Fibroblast of lung (primary cell): ENCODE measurements around the gene PSME3.

Source experiments
- EZH2 ChIP-seq: IDR thresholded peaks from 2 replicates; pipeline ENCODE4 v1.5.1; 2012; ENCODE audit warnings: low read length, control low read depth, mild to moderate bottlenecking; ENCODE audit errors: missing control alignments
- TF ChIP-seq, protein P1 (sequence below), 2 donors: IDR thresholded peaks in 1 of 2; conservative IDR thresholded peaks in 1 of 2; 1 replicate in 1 of 2; 2 replicates in 1 of 2; pipeline ENCODE4 v1.5.1; 2011 to 2012; ENCODE audit warnings: low read length in 2 of 2, control low read depth in 1 of 2, inconsistent platforms in 1 of 2, low read depth in 1 of 2, mild to moderate bottlenecking in 1 of 2

DNA sequence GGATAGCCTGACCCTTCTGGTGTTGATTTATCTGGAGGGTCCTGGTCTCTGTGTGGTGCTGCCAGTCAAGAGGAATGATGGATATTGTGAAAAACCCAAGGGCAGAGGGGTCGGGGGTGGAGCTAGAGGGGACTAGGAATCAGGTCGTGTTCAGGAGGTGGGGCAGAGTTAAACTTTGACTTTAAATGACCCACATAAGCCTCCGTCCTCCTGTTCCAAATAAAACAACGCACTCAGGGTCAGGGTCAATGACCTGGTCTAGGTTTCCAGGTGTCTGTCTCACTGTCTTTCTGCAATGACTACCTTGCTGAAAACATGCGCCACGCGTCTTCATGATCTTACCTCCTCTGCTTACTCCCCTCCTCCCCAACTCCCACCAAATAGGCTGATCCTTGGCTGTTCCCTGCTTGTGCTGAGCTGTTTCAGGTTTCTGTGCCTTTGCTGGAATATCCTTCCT lies 32.5 kb downstream of the PSME3 start:
- TF ChIP-seq, protein P1, sequence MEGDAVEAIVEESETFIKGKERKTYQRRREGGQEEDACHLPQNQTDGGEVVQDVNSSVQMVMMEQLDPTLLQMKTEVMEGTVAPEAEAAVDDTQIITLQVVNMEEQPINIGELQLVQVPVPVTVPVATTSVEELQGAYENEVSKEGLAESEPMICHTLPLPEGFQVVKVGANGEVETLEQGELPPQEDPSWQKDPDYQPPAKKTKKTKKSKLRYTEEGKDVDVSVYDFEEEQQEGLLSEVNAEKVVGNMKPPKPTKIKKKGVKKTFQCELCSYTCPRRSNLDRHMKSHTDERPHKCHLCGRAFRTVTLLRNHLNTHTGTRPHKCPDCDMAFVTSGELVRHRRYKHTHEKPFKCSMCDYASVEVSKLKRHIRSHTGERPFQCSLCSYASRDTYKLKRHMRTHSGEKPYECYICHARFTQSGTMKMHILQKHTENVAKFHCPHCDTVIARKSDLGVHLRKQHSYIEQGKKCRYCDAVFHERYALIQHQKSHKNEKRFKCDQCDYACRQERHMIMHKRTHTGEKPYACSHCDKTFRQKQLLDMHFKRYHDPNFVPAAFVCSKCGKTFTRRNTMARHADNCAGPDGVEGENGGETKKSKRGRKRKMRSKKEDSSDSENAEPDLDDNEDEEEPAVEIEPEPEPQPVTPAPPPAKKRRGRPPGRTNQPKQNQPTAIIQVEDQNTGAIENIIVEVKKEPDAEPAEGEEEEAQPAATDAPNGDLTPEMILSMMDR (conservative IDR thresholded peaks at IDR 0.05 in 1 of 2, IDR thresholded peaks at IDR 0.05 in 1 of 2; ENCODE audit: low read depth in 1 of 2, low read length in 2 of 2), result no peak
- no peak for TF ChIP-seq EZH2
